PC-9 (cell line): ENCODE results near the gene SLC16A14. TPM values are rescaled to one million over a fixed set of nuclear protein-coding genes. Genes with fewer than 3 reads are reported as not detected.

Experiments used
- BruUV-seq: library from RNA; stranded (reverse); fragments of 400-500 nt; replicated peaks from 2 replicates; lab custom pipeline; 2021; lab: Mats Ljungman, UMichigan
- CTCF ChIA-PET: fragments of 300-600 bp; sonication (Branson Sonifier 250); formaldehyde crosslinking; loops from one replicate; lab custom pipeline; 2022; ENCODE audit warnings: antibody characterized with exemption; lab: Charles Lee
- POLR2A ChIA-PET: fragments of 300-600 bp; sonication (Branson Sonifier 250); formaldehyde crosslinking; loops from one replicate; lab custom pipeline; 2022; ENCODE audit warnings: antibody characterized with exemption; ENCODE audit not compliant: unreplicated experiment; lab: Charles Lee
- DNase-seq, 2 experiments: peaks; one replicate each; pipeline versions ENCODE4 v3.0.0 to v3.0.0-alpha.2; 2015 to 2022; ENCODE audit warnings: mixed read lengths in 1 of 2
- H2AFZ ChIP-seq: fragments of 200-600 bp; sonication (generic); 2 replicates; pipeline ENCODE4 v1.8.1; 2017; ENCODE audit warnings: antibody characterized with exemption
- H3F3A ChIP-seq: fragments of 200-600 bp; sonication (generic); 2 replicates; pipeline ENCODE4 v1.8.1; 2017; ENCODE audit warnings: antibody characterized with exemption, mild to moderate bottlenecking, low read depth; ENCODE audit not compliant: insufficient read depth
- H3K27ac ChIP-seq: fragments of 200-600 bp; sonication (generic); 2 replicates; pipeline ENCODE4 v1.6.1; 2016; ENCODE audit warnings: mixed run types
- H3K27me3 ChIP-seq: fragments of 200-600 bp; sonication (generic); 2 replicates; pipeline ENCODE4 v1.6.1; 2016; ENCODE audit warnings: low read depth, mixed run types; ENCODE audit not compliant: insufficient read depth
- H3K36me3 ChIP-seq: fragments of 200-600 bp; sonication (generic); 2 replicates; pipeline ENCODE4 v1.6.1; 2016; ENCODE audit warnings: low read depth, mixed run types
- H3K4me1 ChIP-seq: fragments of 200-600 bp; sonication (generic); replicated peaks from 2 replicates; pipeline ENCODE4 v1.6.1; 2016; ENCODE audit warnings: mixed run types; ENCODE audit not compliant: insufficient read depth
- H3K4me2 ChIP-seq: fragments of 200-600 bp; sonication (generic); 2 replicates; pipeline ENCODE4 v1.6.1; 2017; ENCODE audit warnings: mixed run types
- H3K4me3 ChIP-seq: fragments of 200-600 bp; sonication (generic); 2 replicates; pipeline ENCODE4 v1.6.1; 2016; ENCODE audit warnings: mixed run types
- H3K79me2 ChIP-seq: fragments of 200-600 bp; sonication (generic); 2 replicates; pipeline ENCODE4 v1.6.1; 2017; ENCODE audit warnings: low read depth, mixed run types
- H3K9me2 ChIP-seq: fragments of 200-600 bp; sonication (generic); 2 replicates; pipeline ENCODE4 v1.8.1; 2017; ENCODE audit warnings: mild to moderate bottlenecking; ENCODE audit not compliant: insufficient read depth
- H3K9me3 ChIP-seq: fragments of 200-600 bp; sonication (generic); 2 replicates; pipeline ENCODE4 v1.8.1; 2016; ENCODE audit warnings: low read depth; ENCODE audit not compliant: insufficient read depth
- H4K20me1 ChIP-seq: fragments of 200-600 bp; sonication (generic); 2 replicates; pipeline ENCODE4 v1.8.1; 2017; ENCODE audit not compliant: insufficient read depth
- EZH2 ChIP-seq: fragments of 200-600 bp; sonication (generic); IDR thresholded peaks from 2 replicates; pipeline ENCODE4 v1.8.0; 2017; ENCODE audit warnings: antibody characterized with exemption, low read depth
- intact Hi-C: fragments of 100-400 bp; cut with micrococcal nuclease; formaldehyde crosslinking; loops from one replicate; pipeline ENCODE4 v1.10.0; 2022; ENCODE audit not compliant: unreplicated experiment
- total RNA-seq: library from RNA; stranded (reverse); gene quantifications from 2 replicates; pipeline ENCODE4 v1.2.3, GENCODE V29; 2021
- TF ChIP-seq, protein P1 (sequence below): fragments of 200-600 bp; sonication (generic); conservative IDR thresholded peaks from 2 replicates; pipeline ENCODE4 v1.6.1; 2017; ENCODE audit warnings: mixed run types, antibody characterized with exemption, mild to moderate bottlenecking, moderate library complexity

SLC16A14 gene
- total RNA-seq, 1 experiment from 2014 or later: 0.57 TPM

GRCh38 chr2:230042195-230042594 lies 26.5 kb downstream of the SLC16A14 start:
- no peak overlapping the region for H3K4me3 ChIP-seq
- H3K27me3 ChIP-seq: no peaks in the 10 kb centered on the region
- H3F3A ChIP-seq: no peaks in the 10 kb centered on the region
- TF ChIP-seq EZH2: no peak
- TF ChIP-seq, protein P1, sequence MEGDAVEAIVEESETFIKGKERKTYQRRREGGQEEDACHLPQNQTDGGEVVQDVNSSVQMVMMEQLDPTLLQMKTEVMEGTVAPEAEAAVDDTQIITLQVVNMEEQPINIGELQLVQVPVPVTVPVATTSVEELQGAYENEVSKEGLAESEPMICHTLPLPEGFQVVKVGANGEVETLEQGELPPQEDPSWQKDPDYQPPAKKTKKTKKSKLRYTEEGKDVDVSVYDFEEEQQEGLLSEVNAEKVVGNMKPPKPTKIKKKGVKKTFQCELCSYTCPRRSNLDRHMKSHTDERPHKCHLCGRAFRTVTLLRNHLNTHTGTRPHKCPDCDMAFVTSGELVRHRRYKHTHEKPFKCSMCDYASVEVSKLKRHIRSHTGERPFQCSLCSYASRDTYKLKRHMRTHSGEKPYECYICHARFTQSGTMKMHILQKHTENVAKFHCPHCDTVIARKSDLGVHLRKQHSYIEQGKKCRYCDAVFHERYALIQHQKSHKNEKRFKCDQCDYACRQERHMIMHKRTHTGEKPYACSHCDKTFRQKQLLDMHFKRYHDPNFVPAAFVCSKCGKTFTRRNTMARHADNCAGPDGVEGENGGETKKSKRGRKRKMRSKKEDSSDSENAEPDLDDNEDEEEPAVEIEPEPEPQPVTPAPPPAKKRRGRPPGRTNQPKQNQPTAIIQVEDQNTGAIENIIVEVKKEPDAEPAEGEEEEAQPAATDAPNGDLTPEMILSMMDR: no peak
- no peaks in the 10 kb centered on the region for H3K36me3 ChIP-seq
- no peak for DNase-seq
- no peaks in the 10 kb centered on the region for H4K20me1 ChIP-seq
- CTCF ChIA-PET: no interaction called here
- H2AFZ ChIP-seq: no peak overlapping the region
- H3K79me2 ChIP-seq: no peaks in the 10 kb centered on the region
- BruUV-seq: no TSS peak
- no peaks in the 10 kb centered on the region for H3K4me1 ChIP-seq
- POLR2A ChIA-PET: no interaction called here
- H3K9me2 ChIP-seq: no peaks in the 10 kb centered on the region
- H3K9me3 ChIP-seq: no peaks in the 10 kb centered on the region
- H3K27ac ChIP-seq: no peak overlapping the region
- H3K4me2 ChIP-seq: no peak overlapping the region
- intact Hi-C loops: no loop called here

DNA sequence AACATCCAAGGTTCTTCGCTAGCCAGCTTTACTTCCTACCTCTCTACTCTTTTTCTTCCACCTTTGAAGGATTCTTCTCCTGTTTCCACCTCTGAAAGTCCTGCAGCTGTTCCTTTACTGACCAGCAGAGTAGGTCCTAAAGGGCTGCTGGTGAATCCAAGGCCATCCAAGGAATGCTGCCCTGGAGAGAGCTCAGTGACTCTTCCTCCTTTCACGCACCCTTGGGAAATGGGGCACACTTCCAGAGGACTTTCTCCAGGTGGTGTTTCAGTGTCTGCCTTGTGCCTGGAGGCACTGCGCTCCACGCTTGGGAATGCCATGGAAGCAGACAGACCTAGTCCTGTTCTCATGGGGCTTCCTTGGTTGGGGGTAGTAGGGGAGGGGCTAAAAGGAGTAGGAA lies 45.4 kb downstream of the SLC16A14 start:
- Histone ChIP-seq H3K27ac (no peak overlapping the region), H3K36me3 (no peaks in the 10 kb centered on the region), H3F3A (no peaks in the 10 kb centered on the region), H3K9me2 (no peaks in the 10 kb centered on the region), H4K20me1 (no peaks in the 10 kb centered on the region), H3K4me3 (no peak overlapping the region), H3K27me3 (no peaks in the 10 kb centered on the region), H3K4me2 (no peak overlapping the region), H3K79me2 (no peaks in the 10 kb centered on the region), H3K9me3 (no peaks in the 10 kb centered on the region), H2AFZ (no peak overlapping the region), H3K4me1 (no peaks in the 10 kb centered on the region)
- TF ChIP-seq, protein P1: no peak
- TF ChIP-seq EZH2: no peak
- no TSS peak for BruUV-seq
- CTCF ChIA-PET: no interaction called here
- DNase-seq: no peak
- intact Hi-C loops: no loop called here
- POLR2A ChIA-PET: no interaction called here

GRCh38 chr2:230019742-230020141 lies 49.0 kb downstream of the SLC16A14 start:
- H3K4me1 ChIP-seq: no peaks in the 10 kb centered on the region
- BruUV-seq: no TSS peak
- H3K27ac ChIP-seq: no peak overlapping the region
- POLR2A ChIA-PET: interaction anchor here (0.5 to 0.7 kb wide), 2 partner anchors 130 to 597 kb away, joined by 5 to 6 read pairs; no protein-coding TSS in a partner anchor
- intact Hi-C loops: no loop called here
- H3K4me2 ChIP-seq: no peak overlapping the region
- no peak for TF ChIP-seq EZH2
- TF ChIP-seq, protein P1: no peak
- H3F3A ChIP-seq: no peaks in the 10 kb centered on the region
- H4K20me1 ChIP-seq: no peaks in the 10 kb centered on the region
- H3K4me3 ChIP-seq: no peak overlapping the region
- H3K9me3 ChIP-seq: no peaks in the 10 kb centered on the region
- H3K36me3 ChIP-seq: no peaks in the 10 kb centered on the region
- H3K79me2 ChIP-seq: no peaks in the 10 kb centered on the region
- no peak overlapping the region for H2AFZ ChIP-seq
- DNase-seq: no peak
- no peaks in the 10 kb centered on the region for H3K9me2 ChIP-seq
- CTCF ChIA-PET: interaction anchor here (0.6 kb wide), 1 partner anchor 63 kb away, joined by 3 read pairs; no protein-coding TSS in a partner anchor
- H3K27me3 ChIP-seq: no peaks in the 10 kb centered on the region
